G401 (cell line): Measurements from ENCODE around the gene EMILIN1. TPM values are rescaled to one million over a fixed set of nuclear protein-coding genes. Genes with fewer than 3 reads are reported as not detected.

Source experiments
- DNase-seq: peaks from one replicate; pipeline ENCODE4 v3.0.0-alpha.2; 2015; ENCODE audit warnings: low spot score
- in situ Hi-C: cut with HindIII; loops from 2 replicates; pipeline ENCODE4 v1.10.0; 2016; ENCODE audit warnings: low sequenced_read_pairs, mixed read lengths
- total RNA-seq: library from RNA; depleted of rRNA; stranded (reverse); fragments of >200 nt; shearing (Covaris generic); gene quantifications from 2 replicates; pipeline ENCODE4 v1.2.3, GENCODE V29; 2014; rRNA removed

Gene EMILIN1
- total RNA-seq, 1 experiment from 2014 or later, result 2.3 TPM

GRCh38 chr2:27134781-27135477, 56.5 kb downstream of the EMILIN1 start:
- DNase-seq, result no peak

GRCh38 chr2:27135478-27135955, 57.1 kb downstream of the EMILIN1 start:
- no peak for DNase-seq

More at GRCh38 chr2:27134781-27135477, 56.5 kb downstream of the EMILIN1 start:
- in situ Hi-C loops, result no loop called here

More at GRCh38 chr2:27135478-27135955, 57.1 kb downstream of the EMILIN1 start:
- in situ Hi-C loops, result no loop called here

Other genes starting within 250 kb of the EMILIN1 start
- gene DPYSL5, start 230.5 kb upstream of the EMILIN1 start, total RNA-seq, result 4.4 and 4.8 TPM in 2 replicates
- gene MAPRE3, start 108.0 kb upstream of the EMILIN1 start, total RNA-seq, result 2.3 and 4.2 TPM in 2 replicates
- 34.7 and 37.0 TPM in 2 replicates for gene TMEM214, start 45.6 kb upstream of the EMILIN1 start, total RNA-seq
- 59.4 and 68.2 TPM in 2 replicates for gene AGBL5, start 26.9 kb upstream of the EMILIN1 start, total RNA-seq
- gene OST4, start 7.0 kb upstream of the EMILIN1 start, total RNA-seq, result 339 and 392 TPM in 2 replicates
- 2.4 and 7.3 TPM in 2 replicates for gene KHK, start 8.2 kb downstream of the EMILIN1 start, total RNA-seq
- 1.3 and 11.3 TPM in 2 replicates for gene CGREF1, start 40.5 kb downstream of the EMILIN1 start, total RNA-seq
- gene ABHD1, start 45.2 kb downstream of the EMILIN1 start, total RNA-seq, result 0.43 TPM in 1 of 2 replicates, not detected in the other
- gene PREB, start 56.0 kb downstream of the EMILIN1 start, total RNA-seq, result 89.5 and 92.2 TPM in 2 replicates
- gene PRR30, start 60.8 kb downstream of the EMILIN1 start, total RNA-seq, result not detected in 2 replicates
- gene TCF23, start 70.4 kb downstream of the EMILIN1 start, total RNA-seq, result not detected in 2 replicates
- 130 and 164 TPM in 2 replicates for gene ATRAID, start 133.4 kb downstream of the EMILIN1 start, total RNA-seq
- gene SLC5A6, start 133.7 kb downstream of the EMILIN1 start, total RNA-seq, result 53.8 and 60.0 TPM in 2 replicates
- gene CAD, start 138.8 kb downstream of the EMILIN1 start, total RNA-seq, result 52.3 and 69.6 TPM in 2 replicates
- 1.3 and 2.6 TPM in 2 replicates for gene SLC30A3, start 184.4 kb downstream of the EMILIN1 start, total RNA-seq
- not detected in 2 replicates for gene DNAJC5G, start 196.8 kb downstream of the EMILIN1 start, total RNA-seq
- gene TRIM54, start 203.8 kb downstream of the EMILIN1 start, total RNA-seq, result not detected in 2 replicates
- gene UCN, start 229.8 kb downstream of the EMILIN1 start, total RNA-seq, result not detected in 2 replicates
- 80.5 and 99.1 TPM in 2 replicates for gene MPV17, start 244.5 kb downstream of the EMILIN1 start, total RNA-seq